ENCODE measurements around the gene KIF26A. TPM values are rescaled to one million over a fixed set of nuclear protein-coding genes. Genes with fewer than 3 reads are reported as not detected.

KIF26A gene
- total and polyA plus RNA-seq, 2 of the 13 experiments (the other 11 are each of a cell fraction or from before 2014, with no cell fraction given) = not detected

DNA sequence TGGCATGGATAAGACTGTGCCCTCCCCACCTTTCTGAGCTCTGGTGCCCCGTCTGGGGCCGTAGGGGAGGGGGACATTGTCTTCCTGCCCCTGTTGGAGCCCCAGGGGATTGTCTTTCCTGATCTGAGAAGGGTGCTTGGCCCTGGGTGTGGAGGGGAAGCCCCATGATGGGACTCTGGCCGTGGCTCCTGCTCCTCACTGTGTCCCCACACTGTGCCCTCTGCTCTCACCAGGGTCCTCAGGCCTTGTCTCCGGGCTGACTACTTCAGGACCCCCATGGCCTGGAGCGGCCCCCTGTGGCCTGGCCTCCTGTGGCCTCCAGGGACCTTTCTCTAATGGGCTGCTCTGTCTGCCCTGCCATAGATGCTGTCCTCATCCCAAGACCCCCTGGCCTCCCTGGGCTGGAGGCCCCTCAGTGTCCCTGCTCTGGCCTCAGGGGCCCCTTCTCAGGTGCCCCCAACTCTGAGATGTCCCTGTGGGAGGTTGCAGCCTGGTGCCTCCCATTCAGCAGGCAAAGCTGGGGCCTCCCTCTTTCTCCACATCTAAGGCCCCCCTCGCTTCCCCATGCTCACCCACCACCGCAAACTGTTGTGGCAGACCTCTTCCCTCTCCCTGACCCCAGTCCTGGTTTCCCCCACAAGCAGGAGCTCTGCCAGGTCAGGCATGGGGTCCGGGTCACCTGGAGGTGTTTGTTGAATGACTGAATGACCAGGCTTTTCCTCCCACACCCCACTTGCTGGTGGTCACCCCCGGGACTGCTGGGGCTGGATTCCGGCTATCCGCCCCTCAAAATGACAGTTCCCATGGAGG lies 4.0 kb downstream of the KIF26A start:
- CTCF ChIA-PET (ENCODE audit: low intra/inter-chr PET ratio, low total read pairs) = no interaction called here
- Histone ChIP-seq H3K36me3 (replicated peaks in 1 of 2; ENCODE audit: control insufficient read depth in 1 of 2, insufficient read depth in 2 of 2, low read length in 2 of 2) (no peaks in the 10 kb centered on the region), H4K20me1 (ENCODE audit: insufficient read depth, low read length) (0 out of 2 replicates have a peak, but pooled peaks cover 2% of the 10 kb centered on the region), H3K4me3 (replicated peaks in 1 of 3; ENCODE audit: insufficient read depth in 1 of 3, low read depth in 2 of 3, low read length in 3 of 3) (no peak overlapping the region), H2AFZ (ENCODE audit: low read length) (no peak overlapping the region), H3K4me2 (ENCODE audit: low read depth, low read length) (no peak overlapping the region), H3K4me1 (ENCODE audit: insufficient read depth, low read length) (no peaks in the 10 kb centered on the region), H3K79me2 (ENCODE audit: insufficient read depth, low read length) (no peaks in the 10 kb centered on the region), H3K9ac (ENCODE audit: insufficient read depth, low read depth, low read length) (no peak overlapping the region), H3K9me3 (ENCODE audit: low read length) (no peaks in the 10 kb centered on the region), H3K27me3 (ENCODE audit: control insufficient read depth in 1 of 2, insufficient read depth in 2 of 2, low read length in 2 of 2) (peaks cover 14 to 81% of the 10 kb centered on the region in 2 experiments; a peak in 4 of 5 replicates), H3K27ac (ENCODE audit: extremely low read length, insufficient read depth, low read length) (no peak overlapping the region)
- in situ Hi-C loops (cut with HindIII; ENCODE audit: extremely low pct_ligation_motif_present, low pct_unique_long_range_greater_than_20kb) = no loop called here
- intact Hi-C loops (cut with micrococcal nuclease; ENCODE audit: unreplicated experiment) = no loop called here
- DNase-seq (ENCODE audit: low spot score) = no peak
- BruUV-seq (replicated peaks) = no TSS peak
- no peak for TF ChIP-seq PHB2 (IDR thresholded peaks at IDR 0.05; ENCODE audit: partially characterized antibody)
- TF ChIP-seq, protein P1, sequence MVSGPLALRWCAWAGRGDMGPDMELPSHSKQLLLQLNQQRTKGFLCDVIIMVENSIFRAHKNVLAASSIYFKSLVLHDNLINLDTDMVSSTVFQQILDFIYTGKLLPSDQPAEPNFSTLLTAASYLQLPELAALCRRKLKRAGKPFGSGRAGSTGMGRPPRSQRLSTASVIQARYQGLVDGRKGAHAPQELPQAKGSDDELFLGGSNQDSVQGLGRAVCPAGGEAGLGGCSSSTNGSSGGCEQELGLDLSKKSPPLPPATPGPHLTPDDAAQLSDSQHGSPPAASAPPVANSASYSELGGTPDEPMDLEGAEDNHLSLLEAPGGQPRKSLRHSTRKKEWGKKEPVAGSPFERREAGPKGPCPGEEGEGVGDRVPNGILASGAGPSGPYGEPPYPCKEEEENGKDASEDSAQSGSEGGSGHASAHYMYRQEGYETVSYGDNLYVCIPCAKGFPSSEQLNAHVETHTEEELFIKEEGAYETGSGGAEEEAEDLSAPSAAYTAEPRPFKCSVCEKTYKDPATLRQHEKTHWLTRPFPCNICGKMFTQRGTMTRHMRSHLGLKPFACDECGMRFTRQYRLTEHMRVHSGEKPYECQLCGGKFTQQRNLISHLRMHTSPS (CRISPR knock-in tag; IDR thresholded peaks at IDR 0.05; ENCODE audit: low read depth) = no peak
- no peak for TF ChIP-seq GTF2F1 (IDR thresholded peaks at IDR 0.05; ENCODE audit: low read length)
- TF ChIP-seq ZNF335 (CRISPR knock-in tag; IDR thresholded peaks at IDR 0.05) = no peak
- no peak for TF ChIP-seq ZNF558 (CRISPR knock-in tag; IDR thresholded peaks at IDR 0.05; ENCODE audit: borderline replicate concordance)
- TF ChIP-seq ZNF607 (CRISPR knock-in tag; IDR thresholded peaks at IDR 0.05; ENCODE audit: borderline replicate concordance) = no peak
- no peak for TF ChIP-seq ZNF253 (CRISPR knock-in tag; IDR thresholded peaks at IDR 0.05; ENCODE audit: borderline replicate concordance)
- no peak for TF ChIP-seq NFKB2 (CRISPR knock-in tag; IDR thresholded peaks at IDR 0.05; ENCODE audit: borderline replicate concordance)
- TF ChIP-seq, protein P2, sequence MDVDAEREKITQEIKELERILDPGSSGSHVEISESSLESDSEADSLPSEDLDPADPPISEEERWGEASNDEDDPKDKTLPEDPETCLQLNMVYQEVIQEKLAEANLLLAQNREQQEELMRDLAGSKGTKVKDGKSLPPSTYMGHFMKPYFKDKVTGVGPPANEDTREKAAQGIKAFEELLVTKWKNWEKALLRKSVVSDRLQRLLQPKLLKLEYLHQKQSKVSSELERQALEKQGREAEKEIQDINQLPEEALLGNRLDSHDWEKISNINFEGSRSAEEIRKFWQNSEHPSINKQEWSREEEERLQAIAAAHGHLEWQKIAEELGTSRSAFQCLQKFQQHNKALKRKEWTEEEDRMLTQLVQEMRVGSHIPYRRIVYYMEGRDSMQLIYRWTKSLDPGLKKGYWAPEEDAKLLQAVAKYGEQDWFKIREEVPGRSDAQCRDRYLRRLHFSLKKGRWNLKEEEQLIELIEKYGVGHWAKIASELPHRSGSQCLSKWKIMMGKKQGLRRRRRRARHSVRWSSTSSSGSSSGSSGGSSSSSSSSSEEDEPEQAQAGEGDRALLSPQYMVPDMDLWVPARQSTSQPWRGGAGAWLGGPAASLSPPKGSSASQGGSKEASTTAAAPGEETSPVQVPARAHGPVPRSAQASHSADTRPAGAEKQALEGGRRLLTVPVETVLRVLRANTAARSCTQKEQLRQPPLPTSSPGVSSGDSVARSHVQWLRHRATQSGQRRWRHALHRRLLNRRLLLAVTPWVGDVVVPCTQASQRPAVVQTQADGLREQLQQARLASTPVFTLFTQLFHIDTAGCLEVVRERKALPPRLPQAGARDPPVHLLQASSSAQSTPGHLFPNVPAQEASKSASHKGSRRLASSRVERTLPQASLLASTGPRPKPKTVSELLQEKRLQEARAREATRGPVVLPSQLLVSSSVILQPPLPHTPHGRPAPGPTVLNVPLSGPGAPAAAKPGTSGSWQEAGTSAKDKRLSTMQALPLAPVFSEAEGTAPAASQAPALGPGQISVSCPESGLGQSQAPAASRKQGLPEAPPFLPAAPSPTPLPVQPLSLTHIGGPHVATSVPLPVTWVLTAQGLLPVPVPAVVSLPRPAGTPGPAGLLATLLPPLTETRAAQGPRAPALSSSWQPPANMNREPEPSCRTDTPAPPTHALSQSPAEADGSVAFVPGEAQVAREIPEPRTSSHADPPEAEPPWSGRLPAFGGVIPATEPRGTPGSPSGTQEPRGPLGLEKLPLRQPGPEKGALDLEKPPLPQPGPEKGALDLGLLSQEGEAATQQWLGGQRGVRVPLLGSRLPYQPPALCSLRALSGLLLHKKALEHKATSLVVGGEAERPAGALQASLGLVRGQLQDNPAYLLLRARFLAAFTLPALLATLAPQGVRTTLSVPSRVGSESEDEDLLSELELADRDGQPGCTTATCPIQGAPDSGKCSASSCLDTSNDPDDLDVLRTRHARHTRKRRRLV (CRISPR knock-in tag; IDR thresholded peaks at IDR 0.05) = no peak
- no peak for TF ChIP-seq SETDB1 (CRISPR knock-in tag; IDR thresholded peaks at IDR 0.05; ENCODE audit: borderline replicate concordance)
- no peak for TF ChIP-seq AKAP8 (CRISPR knock-in tag; IDR thresholded peaks at IDR 0.05)
- TF ChIP-seq SNAI1 (CRISPR knock-in tag; IDR thresholded peaks at IDR 0.05; ENCODE audit: borderline replicate concordance) = no peak
- no peak for TF ChIP-seq ETV6 (CRISPR knock-in tag; conservative IDR thresholded peaks at IDR 0.05)
- no peak for TF ChIP-seq JUN (CRISPR knock-in tag; IDR thresholded peaks at IDR 0.05)
- TF ChIP-seq ATM (IDR thresholded peaks at IDR 0.05; ENCODE audit: borderline replicate concordance) = no peak
- no peak for TF ChIP-seq BCL6 (CRISPR knock-in tag; IDR thresholded peaks at IDR 0.05)
- TF ChIP-seq NCOA1 (CRISPR knock-in tag; IDR thresholded peaks at IDR 0.05) = no peak
- WGBS (ENCODE audit: low lambda C conversion rate) = 6% methylated on average over 5 of the region's 11 CpGs
- no peak for ATAC-seq
- no peak for FAIRE-seq
- POLR2A ChIA-PET = no interaction called here

All from HepG2 (cell line).